Uterus (tissue), 2 donors: Measurements from ENCODE around the gene RPL22.

Source experiments
- POLR2A ChIP-seq, 2 donors: fragments of 450-650 bp; IDR thresholded peaks; one replicate each; pipeline ENCODE4 v1.6.1; 2016; ENCODE audit warnings: antibody characterized with exemption in 2 of 2, mild to moderate bottlenecking in 1 of 2, moderate library complexity in 1 of 2
- TF ChIP-seq, protein P1 (sequence below), 4 experiments: fragments of 200-600 bp in 2 of 4; fragments of 450-650 bp in 2 of 4; sonication (generic) in 2 of 4; IDR thresholded peaks; one replicate each; pipeline ENCODE4 v1.5.1; 2016 to 2019; ENCODE audit warnings: antibody characterized with exemption in 4 of 4, mild to moderate bottlenecking in 2 of 4, moderate library complexity in 1 of 4

DNA sequence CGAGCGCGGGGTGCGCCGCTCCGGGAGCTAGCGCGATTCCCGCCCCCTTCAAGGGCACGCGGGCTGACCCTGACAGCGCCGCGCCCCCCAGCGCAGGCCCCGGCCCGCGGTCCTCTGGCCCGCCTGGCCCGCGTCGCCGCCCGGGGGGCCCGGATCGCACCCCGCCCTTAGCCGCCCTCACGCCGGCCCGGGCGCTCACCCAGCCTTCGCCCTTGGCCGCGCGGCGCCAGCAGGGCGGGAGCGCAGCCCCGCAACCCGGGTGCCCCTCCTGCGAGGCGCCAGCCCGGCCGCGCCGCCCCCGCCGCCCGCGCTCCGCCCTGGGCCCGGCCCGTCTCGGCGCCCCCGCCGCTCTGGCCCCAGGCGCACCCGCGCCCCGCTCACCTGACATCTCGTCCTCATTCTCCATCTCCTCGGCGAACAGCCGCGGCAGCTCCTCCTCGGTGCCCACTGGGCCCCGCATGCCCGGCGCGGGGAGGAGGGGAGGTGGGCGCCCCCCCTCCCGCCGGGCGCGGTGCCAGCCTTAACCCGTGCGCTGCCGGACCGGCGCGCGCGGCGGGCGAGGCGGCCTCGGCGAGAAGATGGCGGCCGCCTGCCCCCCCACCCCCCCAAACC lies 19.7 kb downstream of the RPL22 start:
- TF ChIP-seq, protein P1, sequence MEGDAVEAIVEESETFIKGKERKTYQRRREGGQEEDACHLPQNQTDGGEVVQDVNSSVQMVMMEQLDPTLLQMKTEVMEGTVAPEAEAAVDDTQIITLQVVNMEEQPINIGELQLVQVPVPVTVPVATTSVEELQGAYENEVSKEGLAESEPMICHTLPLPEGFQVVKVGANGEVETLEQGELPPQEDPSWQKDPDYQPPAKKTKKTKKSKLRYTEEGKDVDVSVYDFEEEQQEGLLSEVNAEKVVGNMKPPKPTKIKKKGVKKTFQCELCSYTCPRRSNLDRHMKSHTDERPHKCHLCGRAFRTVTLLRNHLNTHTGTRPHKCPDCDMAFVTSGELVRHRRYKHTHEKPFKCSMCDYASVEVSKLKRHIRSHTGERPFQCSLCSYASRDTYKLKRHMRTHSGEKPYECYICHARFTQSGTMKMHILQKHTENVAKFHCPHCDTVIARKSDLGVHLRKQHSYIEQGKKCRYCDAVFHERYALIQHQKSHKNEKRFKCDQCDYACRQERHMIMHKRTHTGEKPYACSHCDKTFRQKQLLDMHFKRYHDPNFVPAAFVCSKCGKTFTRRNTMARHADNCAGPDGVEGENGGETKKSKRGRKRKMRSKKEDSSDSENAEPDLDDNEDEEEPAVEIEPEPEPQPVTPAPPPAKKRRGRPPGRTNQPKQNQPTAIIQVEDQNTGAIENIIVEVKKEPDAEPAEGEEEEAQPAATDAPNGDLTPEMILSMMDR (IDR thresholded peaks at IDR 0.05), result no peak
- no peak for TF ChIP-seq POLR2A (IDR thresholded peaks at IDR 0.05)
